Activated B cell treated with CpG ODN at 0.5 μM for 24 hours (primary cell): ENCODE results near the gene DNMT3B. TPM values are rescaled to one million over a fixed set of nuclear protein-coding genes. Genes with fewer than 3 reads are reported as not detected.
"Not testable (repeated sequence)": the region's sequence is repeated elsewhere in the genome, so short reads cannot be mapped to it uniquely, and the experiment has no call there.

Source experiments
- ATAC-seq: fragments of 200-7000 bp; cut with Tn5 transposase; one replicate; pipeline ENCODE4 v1.10.0; 2021; ENCODE audit warnings: low read depth, mild to moderate bottlenecking, moderate library complexity
- CTCF ChIA-PET: fragments of 350-600 bp; sonication (Branson Sonifier 250); formaldehyde crosslinking; loops from one replicate; lab custom pipeline; 2021; ENCODE audit warnings: antibody characterized with exemption; lab: Charles Lee
- POLR2A ChIA-PET: fragments of 350-600 bp; sonication (Branson Sonifier 250); formaldehyde crosslinking; loops from one replicate; lab custom pipeline; 2021; ENCODE audit warnings: antibody characterized with exemption; lab: Charles Lee
- DNase-seq: peaks from one replicate; pipeline ENCODE4 v3.0.0; 2022
- H3K27ac Mint-ChIP-seq: one replicate; pipeline ENCODE4 v1.8.0; 2020; ENCODE audit warnings: mixed read lengths
- H3K27me3 Mint-ChIP-seq: one replicate; pipeline ENCODE4 v1.8.0; 2021; ENCODE audit warnings: mixed read lengths
- H3K36me3 Mint-ChIP-seq: one replicate; pipeline ENCODE4 v1.8.0; 2021; ENCODE audit warnings: low read depth, mixed read lengths
- H3K4me1 Mint-ChIP-seq: one replicate; pipeline ENCODE4 v1.8.0; 2021; ENCODE audit warnings: mixed read lengths
- H3K4me3 Mint-ChIP-seq: one replicate; pipeline ENCODE4 v1.8.0; 2020; ENCODE audit warnings: mild to moderate bottlenecking, mixed read lengths
- H3K9me3 Mint-ChIP-seq: one replicate; pipeline ENCODE4 v1.8.0; 2020; ENCODE audit warnings: mixed read lengths
- intact Hi-C: fragments of 100-400 bp; cut with micrococcal nuclease; formaldehyde crosslinking; loops from one replicate; pipeline ENCODE4 v1.15.1; 2024
- total RNA-seq: library from RNA; stranded (reverse); gene quantifications from 2 replicates; pipeline ENCODE4 v1.2.3, GENCODE V29; 2022
- TF ChIP-seq, protein P1 (sequence below): fragments of 200-600 bp; IDR thresholded peaks from one replicate; pipeline ENCODE4 v1.8.0; 2022; ENCODE audit warnings: antibody characterized with exemption, mild to moderate bottlenecking

Gene DNMT3B
- total RNA-seq, result 0.20 and 0.32 TPM in 2 replicates

DNA sequence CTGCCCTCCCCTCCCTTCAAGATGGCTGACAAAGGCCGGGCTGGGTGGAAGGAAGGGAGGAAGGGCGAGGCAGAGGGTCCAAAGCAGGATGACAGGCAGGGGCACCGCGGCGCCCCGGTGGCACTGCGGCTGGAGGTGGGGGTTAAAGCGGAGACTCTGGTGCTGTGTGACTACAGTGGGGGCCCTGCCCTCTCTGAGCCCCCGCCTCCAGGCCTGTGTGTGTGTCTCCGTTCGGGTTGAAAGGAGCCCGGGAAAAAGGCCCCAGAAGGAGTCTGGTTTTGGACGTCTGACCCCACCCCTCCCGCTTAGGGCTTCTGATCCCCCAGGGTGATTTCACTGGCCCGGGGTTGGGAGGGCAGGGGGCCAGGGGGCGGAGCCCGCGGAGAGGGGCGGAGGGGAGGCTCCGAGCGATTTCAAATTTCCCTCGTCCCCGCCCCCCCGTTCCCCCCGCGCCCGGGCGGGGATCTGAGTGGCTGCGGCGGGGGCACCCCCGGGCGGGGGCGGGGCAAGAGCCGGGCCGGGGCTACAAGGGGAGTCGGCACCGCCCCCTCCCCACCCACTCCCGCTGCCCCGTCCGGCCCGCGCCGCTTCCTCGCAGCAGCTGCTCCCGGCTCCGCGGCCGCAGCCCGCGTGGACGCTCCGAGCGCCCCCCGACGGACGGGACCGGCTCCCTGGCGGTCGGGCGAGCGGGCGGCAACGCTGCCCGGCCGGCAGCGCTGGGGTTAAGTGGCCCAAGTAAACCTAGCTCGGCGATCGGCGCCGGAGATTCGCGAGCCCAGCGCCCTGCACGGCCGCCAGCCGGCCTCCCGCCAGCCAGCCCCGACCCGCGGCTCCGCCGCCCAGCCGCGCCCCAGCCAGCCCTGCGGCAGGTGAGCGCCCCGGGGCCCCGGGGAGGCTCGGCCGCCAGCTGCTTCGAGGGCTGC is at the start of gene DNMT3B:
Gene DNMT3B, plus strand, starts transcription at position 555 of the 923 bp plus-strand sequence. CDS start 17,939 bp downstream, outside the sequence.
- Mint-ChIP-seq H3K4me1 (peaks cover 17% of the 10 kb centered on the region), H3K36me3 (peaks cover 1% of the 10 kb centered on the region), H3K4me3 (peak within 1 kb of the TSS; percentile 86), H3K27ac (no peak within 1 kb of the TSS), H3K9me3 (no peaks in the 10 kb centered on the region), H3K27me3 (peaks cover 2% of the 10 kb centered on the region)
- CTCF ChIA-PET, result interaction anchor here (2.0 to 2.1 kb wide), 2 partner anchors 16 to 19 kb away, joined by 9 read pairs; partner anchors contain the start of gene COMMD7
- intact Hi-C loops, result loop anchor here (1.0 kb wide), 2 partner anchors 19 to 210 kb away; partner anchors contain the start of gene COMMD7
- POLR2A ChIA-PET, result interaction anchor here (0.5 to 2.7 kb wide), 3 partner anchors 19 to 67 kb away, joined by 6 to 23 read pairs (median 7); partner anchors contain the start of gene COMMD7
- peak; percentile 86 for ATAC-seq
- peak; percentile 81 for DNase-seq
- TF ChIP-seq, protein P1, sequence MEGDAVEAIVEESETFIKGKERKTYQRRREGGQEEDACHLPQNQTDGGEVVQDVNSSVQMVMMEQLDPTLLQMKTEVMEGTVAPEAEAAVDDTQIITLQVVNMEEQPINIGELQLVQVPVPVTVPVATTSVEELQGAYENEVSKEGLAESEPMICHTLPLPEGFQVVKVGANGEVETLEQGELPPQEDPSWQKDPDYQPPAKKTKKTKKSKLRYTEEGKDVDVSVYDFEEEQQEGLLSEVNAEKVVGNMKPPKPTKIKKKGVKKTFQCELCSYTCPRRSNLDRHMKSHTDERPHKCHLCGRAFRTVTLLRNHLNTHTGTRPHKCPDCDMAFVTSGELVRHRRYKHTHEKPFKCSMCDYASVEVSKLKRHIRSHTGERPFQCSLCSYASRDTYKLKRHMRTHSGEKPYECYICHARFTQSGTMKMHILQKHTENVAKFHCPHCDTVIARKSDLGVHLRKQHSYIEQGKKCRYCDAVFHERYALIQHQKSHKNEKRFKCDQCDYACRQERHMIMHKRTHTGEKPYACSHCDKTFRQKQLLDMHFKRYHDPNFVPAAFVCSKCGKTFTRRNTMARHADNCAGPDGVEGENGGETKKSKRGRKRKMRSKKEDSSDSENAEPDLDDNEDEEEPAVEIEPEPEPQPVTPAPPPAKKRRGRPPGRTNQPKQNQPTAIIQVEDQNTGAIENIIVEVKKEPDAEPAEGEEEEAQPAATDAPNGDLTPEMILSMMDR, result no peak

DNA sequence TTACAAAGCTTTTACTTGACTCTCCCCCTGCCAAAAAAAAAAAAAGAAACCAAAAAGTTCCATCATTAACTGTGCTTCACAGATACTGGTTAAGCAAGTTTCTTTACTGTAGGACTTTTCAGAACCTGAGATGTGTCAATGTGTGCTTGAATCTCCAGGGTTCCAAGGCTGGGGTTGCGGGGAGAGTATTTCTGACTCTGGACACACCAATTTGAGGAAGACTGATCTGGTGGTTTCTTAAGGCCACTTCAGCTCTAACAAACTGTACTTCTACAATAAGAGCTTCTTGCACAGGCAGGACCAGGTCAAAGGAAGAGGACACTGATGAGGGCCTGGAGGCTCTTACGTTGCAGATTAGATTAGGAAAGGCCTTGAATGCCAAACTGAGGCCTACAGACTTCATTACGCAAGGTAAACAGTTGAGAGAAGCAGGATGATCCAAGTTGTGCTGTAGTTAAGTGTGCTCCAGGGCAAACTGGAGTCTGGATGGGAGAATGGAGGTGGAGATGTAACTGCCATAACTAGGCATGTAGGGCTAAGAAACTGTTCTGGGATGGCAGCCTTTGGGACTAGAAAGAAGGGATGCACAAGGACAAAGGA is 43.3 kb upstream of the DNMT3B start:
- Mint-ChIP-seq H3K4me3 (no peak overlapping the region), H3K27ac (no peak overlapping the region), H3K4me1 (no peaks in the 10 kb centered on the region), H3K9me3 (no peaks in the 10 kb centered on the region), H3K27me3 (no peaks in the 10 kb centered on the region), H3K36me3 (peaks cover 27% of the 10 kb centered on the region)
- intact Hi-C loops, result no loop called here
- ChIA-PET POLR2A (no interaction called here), CTCF (no interaction called here)
- ATAC-seq, result no peak
- TF ChIP-seq, protein P1, result no peak
- DNase-seq, result no peak

DNA sequence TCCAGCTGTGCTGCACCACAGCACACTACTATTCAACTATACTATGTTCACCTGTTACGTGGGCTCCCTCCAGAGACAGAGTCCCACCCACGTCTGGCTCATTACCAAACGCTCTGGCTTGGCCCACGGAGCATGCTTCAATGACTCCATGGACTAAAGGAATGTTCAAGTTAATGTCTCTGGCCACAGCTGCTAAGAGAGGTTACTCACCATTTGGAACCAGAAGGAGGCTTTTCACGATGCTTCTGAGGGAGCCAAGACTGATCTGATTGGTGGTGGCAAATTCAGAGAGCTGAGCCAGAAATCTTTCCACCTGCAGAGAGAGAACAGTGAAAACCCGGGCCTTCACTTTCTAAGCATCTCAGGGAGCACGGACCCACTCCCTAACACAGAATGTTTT is 34.5 kb upstream of the DNMT3B start:
- no peaks in the 10 kb centered on the region for H3K27me3 Mint-ChIP-seq
- TF ChIP-seq, protein P1, result no peak
- ChIA-PET POLR2A (interaction anchor here (0.7 kb wide), 2 partner anchors 33 to 427 kb away, joined by 4 to 6 read pairs; no protein-coding TSS in a partner anchor), CTCF (no interaction called here)
- H3K9me3 Mint-ChIP-seq, result no peaks in the 10 kb centered on the region
- DNase-seq, result no peak
- H3K36me3 Mint-ChIP-seq, result peaks cover 49% of the 10 kb centered on the region
- no peak overlapping the region for H3K4me3 Mint-ChIP-seq
- ATAC-seq, result no peak
- H3K4me1 Mint-ChIP-seq, result peaks cover 2% of the 10 kb centered on the region
- no peak overlapping the region for H3K27ac Mint-ChIP-seq
- intact Hi-C loops, result no loop called here

DNA sequence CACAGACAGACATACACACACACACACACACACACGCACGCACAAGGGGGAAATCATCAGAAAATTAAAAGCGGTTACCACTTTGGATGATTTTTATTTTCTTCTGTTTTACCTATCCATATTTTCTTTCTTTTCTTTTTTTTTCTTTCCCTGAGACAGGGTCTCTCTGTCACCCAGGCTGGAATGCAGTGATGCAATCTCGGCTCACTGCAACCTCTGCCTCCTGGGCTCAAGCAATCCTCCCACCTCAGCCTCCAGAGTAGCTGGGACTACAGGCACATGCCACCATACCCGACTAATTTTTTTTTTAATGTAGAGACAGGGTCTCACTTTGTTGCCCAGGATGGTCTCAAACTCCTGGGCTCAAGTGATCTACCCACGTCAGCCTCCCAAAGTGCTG is 33.8 kb upstream of the DNMT3B start:
- CTCF ChIA-PET, H3K4me1 Mint-ChIP-seq, H3K27ac Mint-ChIP-seq, H3K4me3 Mint-ChIP-seq, H3K27me3 Mint-ChIP-seq, DNase-seq, intact Hi-C loops, H3K9me3 Mint-ChIP-seq, ATAC-seq: not testable (repeated sequence)
- peaks cover 51% of the 10 kb centered on the region for H3K36me3 Mint-ChIP-seq
- POLR2A ChIA-PET, result interaction anchor here (0.7 kb wide), 1 partner anchor 12 kb away, joined by 3 read pairs; no protein-coding TSS in a partner anchor

DNA sequence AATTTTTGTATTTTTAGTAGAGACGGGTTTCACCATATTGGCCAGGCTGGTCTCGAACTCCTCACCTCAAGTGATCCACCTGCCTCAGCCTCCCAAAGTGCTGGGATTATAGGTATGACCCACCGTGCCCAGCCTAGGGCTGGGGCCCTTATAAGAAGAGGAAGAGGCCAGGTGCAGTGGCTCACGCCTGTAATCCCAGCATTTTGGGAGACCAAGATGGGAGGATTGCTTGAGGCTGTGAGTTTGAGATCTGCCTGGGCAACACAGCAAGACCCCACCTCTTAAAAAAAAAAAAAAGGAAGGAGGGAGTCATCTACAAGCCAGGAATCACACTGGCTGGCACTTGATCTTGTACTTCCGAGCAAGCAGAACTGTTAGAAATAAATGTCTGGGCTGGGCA is 32.9 kb upstream of the DNMT3B start:
- intact Hi-C loops, DNase-seq, ATAC-seq, H3K9me3 Mint-ChIP-seq, CTCF ChIA-PET, POLR2A ChIA-PET, H3K4me1 Mint-ChIP-seq, H3K27me3 Mint-ChIP-seq, H3K4me3 Mint-ChIP-seq, H3K27ac Mint-ChIP-seq: not testable (repeated sequence)
- peaks cover 51% of the 10 kb centered on the region for H3K36me3 Mint-ChIP-seq
